ENCODE results near the gene THAP12. TPM values are rescaled to one million over a fixed set of nuclear protein-coding genes. Genes with fewer than 3 reads are reported as not detected.
A peak's percentile ranks its signal among the peaks of the same experiment; 100 is the strongest.

The THAP12 gene
- 10 to 100 TPM; 21.9 to 42.1 (median 26.0) TPM for total RNA-seq

GRCh38 chr11:76380977-76381719, at the start of gene THAP12, which contains the start of gene GVQW3:
Gene THAP12 (minus strand): TSS chr11:76381132. CDS start chr11:76380836, 296 bp downstream.
Gene GVQW3 (plus strand): TSS chr11:76381323. CDS start chr11:76381829, 506 bp downstream.
- Histone ChIP-seq H3K4me1 (peaks cover 4 to 51% (median 8%) of the 10 kb centered on the region in 4 donors), H3K36me3 (no peaks in the 10 kb centered on the region), H3K9me3 (no peaks in the 10 kb centered on the region), H3K27ac (peak within 1 kb of the TSS; percentile 76 to 93 (median 86)), H3K27me3 (no peaks in the 10 kb centered on the region), H3K4me3 (peak within 1 kb of the TSS; percentile 70 to 99 (median 82))
- peak; percentile 95 to 99 (median 98) for DNase-seq
- TF ChIP-seq CTCF (IDR thresholded peaks at IDR 0.05) (peak in 3 of 6 experiments; percentile 6 to 27 (median 12)), POLR2A (IDR thresholded peaks at IDR 0.05) (peak; percentile 6 to 90)

GRCh38 chr11:76426660-76427059, 45.7 kb upstream of the THAP12 start:
- no peak for DNase-seq
- Histone ChIP-seq H3K4me1 (no peaks in the 10 kb centered on the region), H3K4me3 (no peak overlapping the region), H3K36me3 (no peaks in the 10 kb centered on the region), H3K9me3 (no peaks in the 10 kb centered on the region), H3K27ac (no peak overlapping the region), H3K27me3 (no peaks in the 10 kb centered on the region)
- TF ChIP-seq CTCF (IDR thresholded peaks at IDR 0.05) = no peak
- TF ChIP-seq POLR2A (IDR thresholded peaks at IDR 0.05) = no peak

- DNase-seq = no peak
- no peaks in the 10 kb centered on the region for H3K36me3 ChIP-seq
- no peak for TF ChIP-seq CTCF (IDR thresholded peaks at IDR 0.05)
- no peak for TF ChIP-seq POLR2A (IDR thresholded peaks at IDR 0.05)
- H3K4me1 ChIP-seq = no peaks in the 10 kb centered on the region
- no peak overlapping the region for H3K4me3 ChIP-seq
- H3K27ac ChIP-seq = no peak overlapping the region
- no peaks in the 10 kb centered on the region for H3K9me3 ChIP-seq
- H3K27me3 ChIP-seq = no peaks in the 10 kb centered on the region
These were observed 44.0 kb upstream of the THAP12 start for GRCh38 chr11:76424891-76425290.

GRCh38 chr11:76424379-76424778, 43.4 kb upstream of the THAP12 start:
- Histone ChIP-seq H3K36me3 (no peaks in the 10 kb centered on the region), H3K27me3 (no peaks in the 10 kb centered on the region), H3K4me1 (no peaks in the 10 kb centered on the region), H3K27ac (no peak overlapping the region), H3K9me3 (no peaks in the 10 kb centered on the region), H3K4me3 (no peak overlapping the region)
- no peak for DNase-seq
- TF ChIP-seq POLR2A (IDR thresholded peaks at IDR 0.05) (no peak), CTCF (IDR thresholded peaks at IDR 0.05) (no peak)

- Histone ChIP-seq H3K27me3 (no peaks in the 10 kb centered on the region), H3K27ac (no peak overlapping the region), H3K4me3 (no peak overlapping the region), H3K9me3 (no peaks in the 10 kb centered on the region), H3K4me1 (no peaks in the 10 kb centered on the region), H3K36me3 (no peaks in the 10 kb centered on the region)
- TF ChIP-seq CTCF (IDR thresholded peaks at IDR 0.05) = peak in 4 of 6 experiments; percentile 15 to 34 (median 27)
- no peak for TF ChIP-seq POLR2A (IDR thresholded peaks at IDR 0.05)
- DNase-seq = no peak
These were observed 39.0 kb upstream of the THAP12 start for GRCh38 chr11:76419896-76420295.

Data from Peyer's patch (tissue), 4 donors.